Mesendoderm (in vitro differentiated cells): ENCODE results near the gene SLAMF9.

ENCODE experiments used
- DNase-seq: peaks from one replicate; pipeline ENCODE4 v3.0.0; 2013
- H2AK5ac ChIP-seq: 2 replicates; pipeline ENCODE4 v1.6.1; 2013; ENCODE audit warnings: low read length, inconsistent platforms
- H2BK120ac ChIP-seq: 2 replicates; pipeline ENCODE4 v1.6.1; 2013; ENCODE audit warnings: low read depth, mild to moderate bottlenecking, low read length, moderate library complexity, mixed read lengths
- H2BK15ac ChIP-seq: replicated peaks from 2 replicates; pipeline ENCODE4 v1.6.1; 2013; ENCODE audit warnings: low read depth, mild to moderate bottlenecking, moderate library complexity
- H2BK5ac ChIP-seq: 2 replicates; pipeline ENCODE4 v1.6.1; 2013; ENCODE audit warnings: low read length, inconsistent platforms
- H3K18ac ChIP-seq: 2 replicates; pipeline ENCODE4 v1.6.1; 2013; ENCODE audit warnings: mild to moderate bottlenecking, low read length, mixed read lengths
- H3K23ac ChIP-seq: one replicate; pipeline ENCODE4 v1.6.1; 2013; ENCODE audit warnings: low read length
- H3K27ac ChIP-seq: 2 replicates; pipeline ENCODE4 v1.5.1; 2013; ENCODE audit warnings: low read depth, mild to moderate bottlenecking, inconsistent platforms, low read length, moderate library complexity
- H3K27me3 ChIP-seq: 2 replicates; pipeline ENCODE4 v1.6.1; 2013; ENCODE audit warnings: low read length, control low read depth, mild to moderate bottlenecking, inconsistent platforms; ENCODE audit not compliant: insufficient read depth, poor library complexity
- H3K36me3 ChIP-seq: 2 replicates; pipeline ENCODE4 v1.6.1; 2013; ENCODE audit warnings: low read length, inconsistent platforms; ENCODE audit not compliant: control insufficient read depth, insufficient read depth
- H3K4ac ChIP-seq: one replicate; pipeline ENCODE4 v1.6.1; 2013; ENCODE audit warnings: low read depth, mild to moderate bottlenecking, low read length, moderate library complexity
- H3K4me1 ChIP-seq: 2 replicates; pipeline ENCODE4 v1.6.1; 2013; ENCODE audit warnings: low read depth, low read length, inconsistent platforms; ENCODE audit not compliant: control insufficient read depth
- H3K4me2 ChIP-seq: 2 replicates; pipeline ENCODE4 v1.6.1; 2013; ENCODE audit warnings: low read length
- H3K4me3 ChIP-seq: 2 replicates; pipeline ENCODE4 v1.5.1; 2013; ENCODE audit warnings: mild to moderate bottlenecking, low read length
- H3K56ac ChIP-seq: one replicate; pipeline ENCODE4 v1.6.1; 2013; ENCODE audit warnings: low read length
- H3K79me1 ChIP-seq: 2 replicates; pipeline ENCODE4 v1.6.1; 2013; ENCODE audit warnings: low read length, inconsistent platforms
- H3K79me2 ChIP-seq: 2 replicates; pipeline ENCODE4 v1.6.1; 2013; ENCODE audit warnings: mild to moderate bottlenecking, low read length; ENCODE audit not compliant: control insufficient read depth, insufficient read depth
- H3K9ac ChIP-seq: 2 replicates; pipeline ENCODE4 v1.6.1; 2013; ENCODE audit warnings: low read length, inconsistent platforms
- H4K5ac ChIP-seq: one replicate; pipeline ENCODE4 v1.6.1; 2013; ENCODE audit warnings: low read length
- H4K8ac ChIP-seq: one replicate; pipeline ENCODE4 v1.6.1; 2013; ENCODE audit warnings: low read depth, mild to moderate bottlenecking, control low read depth, low read length, moderate library complexity
- WGBS: extraction: QIAGEN DNeasy Blood & Tissue Kit; methylation state at CpG from one replicate; pipeline ENCODE4 v1.1.7; 2013; ENCODE audit warnings: low lambda C conversion rate, missing lambda C conversion rate; ENCODE audit not compliant: insufficient coverage; ENCODE audit errors: extremely low coverage; 5-methylcytosine and 5-hydroxymethylcytosine counted together

The SLAMF9 gene

DNA sequence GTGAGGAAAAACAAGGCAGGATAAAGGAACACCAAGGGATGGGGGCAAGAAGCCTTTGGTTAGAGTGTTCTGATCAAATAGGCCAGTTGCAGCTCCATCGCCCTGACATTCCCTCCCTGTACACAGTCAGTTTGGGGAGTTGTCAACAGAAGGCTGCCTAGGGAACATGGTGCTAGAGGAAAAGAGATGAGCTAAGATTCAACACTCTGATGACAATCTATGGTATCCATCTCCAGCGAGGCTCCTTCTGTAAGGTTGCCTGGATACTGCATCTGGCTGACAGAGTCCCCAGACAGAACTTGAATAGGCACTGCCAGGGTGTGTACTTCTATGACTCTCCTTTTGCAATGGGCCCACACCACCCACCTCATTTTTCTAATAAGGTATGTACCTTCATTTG is 11.2 kb upstream of the SLAMF9 start:
- WGBS = no CpG with 5 or more reads among the region's 2 CpGs
- H2BK15ac ChIP-seq = no peak overlapping the region
- no peak overlapping the region for H4K8ac ChIP-seq
- no peak overlapping the region for H3K27ac ChIP-seq
- H3K27me3 ChIP-seq = no peaks in the 10 kb centered on the region
- no peak for DNase-seq
- H3K79me1 ChIP-seq = no peaks in the 10 kb centered on the region
- H3K4me2 ChIP-seq = no peak overlapping the region
- H3K23ac ChIP-seq = no peak overlapping the region
- no peak overlapping the region for H2AK5ac ChIP-seq
- H3K4ac ChIP-seq = no peak overlapping the region
- no peaks in the 10 kb centered on the region for H3K36me3 ChIP-seq
- H3K4me1 ChIP-seq = no peaks in the 10 kb centered on the region
- H3K9ac ChIP-seq = no peak overlapping the region
- no peaks in the 10 kb centered on the region for H3K79me2 ChIP-seq
- no peak overlapping the region for H3K18ac ChIP-seq
- H2BK5ac ChIP-seq = no peak overlapping the region
- H3K4me3 ChIP-seq = no peak overlapping the region
- no peak overlapping the region for H4K5ac ChIP-seq
- H2BK120ac ChIP-seq = no peak overlapping the region
- H3K56ac ChIP-seq = no peak overlapping the region

DNA sequence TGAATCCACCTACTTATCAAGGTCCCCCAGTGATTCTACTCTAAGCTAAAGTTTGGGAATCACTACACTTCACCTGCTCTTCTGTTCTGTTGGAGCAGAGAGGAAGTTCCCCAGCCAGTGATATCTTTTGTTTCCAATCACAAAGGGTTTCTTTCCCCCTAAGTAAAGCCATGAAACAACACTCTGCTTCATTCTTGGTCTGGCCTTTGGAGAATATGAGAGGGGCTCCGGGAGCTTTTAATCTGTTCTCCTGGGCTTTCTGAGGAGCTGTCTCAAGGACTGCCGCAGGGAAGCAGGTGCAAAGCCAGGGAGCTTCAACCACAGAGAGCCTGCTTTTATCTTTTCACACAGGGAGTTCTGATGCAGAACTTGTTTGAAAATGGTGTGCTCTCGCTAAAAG is 10.1 kb upstream of the SLAMF9 start:
- no peak overlapping the region for H2BK120ac ChIP-seq
- H2BK15ac ChIP-seq = no peak overlapping the region
- no peak overlapping the region for H4K5ac ChIP-seq
- no peaks in the 10 kb centered on the region for H3K79me1 ChIP-seq
- no peak overlapping the region for H3K9ac ChIP-seq
- H3K56ac ChIP-seq = no peak overlapping the region
- H3K4me2 ChIP-seq = no peak overlapping the region
- no CpG with 5 or more reads among the region's 3 CpGs for WGBS
- no peaks in the 10 kb centered on the region for H3K36me3 ChIP-seq
- DNase-seq = no peak
- no peak overlapping the region for H3K23ac ChIP-seq
- H3K4me1 ChIP-seq = peaks cover 2% of the 10 kb centered on the region
- H3K27me3 ChIP-seq = no peaks in the 10 kb centered on the region
- H3K4ac ChIP-seq = no peak overlapping the region
- H4K8ac ChIP-seq = no peak overlapping the region
- no peak overlapping the region for H3K4me3 ChIP-seq
- H3K79me2 ChIP-seq = no peaks in the 10 kb centered on the region
- no peak overlapping the region for H3K18ac ChIP-seq
- H2AK5ac ChIP-seq = no peak overlapping the region
- no peak overlapping the region for H2BK5ac ChIP-seq
- no peak overlapping the region for H3K27ac ChIP-seq

DNA sequence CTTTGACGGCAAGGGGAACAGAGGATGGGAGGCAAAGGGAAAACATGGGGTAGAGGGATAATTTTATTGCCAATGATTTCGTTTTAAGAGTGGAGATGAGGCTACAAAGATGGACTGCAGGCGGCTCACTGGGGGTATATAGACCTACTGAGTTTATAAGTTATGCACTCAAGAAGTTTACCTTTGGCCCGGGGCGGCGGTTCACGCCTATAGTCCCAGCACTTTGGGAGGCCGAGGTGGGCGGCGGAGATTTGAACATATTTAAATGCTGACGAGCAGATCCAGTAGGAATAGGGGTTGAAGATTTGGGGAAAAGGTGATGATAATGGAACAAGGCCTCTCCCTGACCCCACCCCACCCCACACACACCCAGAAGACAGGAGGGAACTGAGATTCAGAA is 8.1 kb upstream of the SLAMF9 start:
- Histone ChIP-seq H3K18ac (no peak overlapping the region), H3K4me1 (peaks cover 2% of the 10 kb centered on the region), H3K9ac (no peak overlapping the region), H2BK15ac (no peak overlapping the region), H3K4me2 (no peak overlapping the region), H3K4me3 (no peak overlapping the region), H3K36me3 (no peaks in the 10 kb centered on the region), H2BK120ac (no peak overlapping the region), H3K79me1 (no peaks in the 10 kb centered on the region), H3K56ac (no peak overlapping the region), H3K23ac (no peak overlapping the region), H2AK5ac (no peak overlapping the region), H4K5ac (no peak overlapping the region), H3K79me2 (no peaks in the 10 kb centered on the region), H2BK5ac (no peak overlapping the region), H3K4ac (no peak overlapping the region), H3K27ac (no peak overlapping the region), H3K27me3 (no peaks in the 10 kb centered on the region), H4K8ac (no peak overlapping the region)
- DNase-seq = no peak
- no CpG with 5 or more reads among the region's 11 CpGs for WGBS

DNA sequence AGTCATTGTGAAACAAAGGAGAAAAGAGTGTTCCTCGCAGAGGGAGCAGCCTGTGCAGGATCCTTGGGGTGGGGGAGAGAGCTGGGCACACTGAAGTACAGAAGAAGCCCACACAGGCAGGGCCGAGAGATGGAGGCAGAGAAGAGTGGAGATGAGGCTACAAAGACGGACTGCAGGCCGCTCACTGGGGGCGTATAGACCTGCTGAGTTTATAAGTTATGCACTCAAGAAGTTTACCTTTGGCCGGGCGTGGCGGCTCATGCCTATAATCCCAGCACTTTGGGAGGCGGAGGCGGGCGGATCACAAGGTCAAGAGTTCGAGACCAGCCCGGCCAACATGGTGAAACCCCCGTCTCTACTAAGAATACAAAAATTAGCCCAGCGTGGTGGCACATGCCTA is 7.6 kb upstream of the SLAMF9 start:
- WGBS = no CpG with 5 or more reads among the region's 15 CpGs
- no peak overlapping the region for H4K5ac ChIP-seq
- H3K27ac ChIP-seq = no peak overlapping the region
- H3K79me1 ChIP-seq = no peaks in the 10 kb centered on the region
- H3K23ac ChIP-seq = no peak overlapping the region
- no peak overlapping the region for H3K9ac ChIP-seq
- peaks cover 2% of the 10 kb centered on the region for H3K4me1 ChIP-seq
- no peak overlapping the region for H2BK15ac ChIP-seq
- no peak overlapping the region for H3K4me3 ChIP-seq
- DNase-seq = no peak
- H3K18ac ChIP-seq = no peak overlapping the region
- H4K8ac ChIP-seq = no peak overlapping the region
- H2BK5ac ChIP-seq = no peak overlapping the region
- no peak overlapping the region for H2AK5ac ChIP-seq
- no peak overlapping the region for H3K4me2 ChIP-seq
- H3K27me3 ChIP-seq = no peaks in the 10 kb centered on the region
- no peak overlapping the region for H3K56ac ChIP-seq
- H2BK120ac ChIP-seq = no peak overlapping the region
- no peaks in the 10 kb centered on the region for H3K79me2 ChIP-seq
- H3K36me3 ChIP-seq = no peaks in the 10 kb centered on the region
- H3K4ac ChIP-seq = no peak overlapping the region

DNA sequence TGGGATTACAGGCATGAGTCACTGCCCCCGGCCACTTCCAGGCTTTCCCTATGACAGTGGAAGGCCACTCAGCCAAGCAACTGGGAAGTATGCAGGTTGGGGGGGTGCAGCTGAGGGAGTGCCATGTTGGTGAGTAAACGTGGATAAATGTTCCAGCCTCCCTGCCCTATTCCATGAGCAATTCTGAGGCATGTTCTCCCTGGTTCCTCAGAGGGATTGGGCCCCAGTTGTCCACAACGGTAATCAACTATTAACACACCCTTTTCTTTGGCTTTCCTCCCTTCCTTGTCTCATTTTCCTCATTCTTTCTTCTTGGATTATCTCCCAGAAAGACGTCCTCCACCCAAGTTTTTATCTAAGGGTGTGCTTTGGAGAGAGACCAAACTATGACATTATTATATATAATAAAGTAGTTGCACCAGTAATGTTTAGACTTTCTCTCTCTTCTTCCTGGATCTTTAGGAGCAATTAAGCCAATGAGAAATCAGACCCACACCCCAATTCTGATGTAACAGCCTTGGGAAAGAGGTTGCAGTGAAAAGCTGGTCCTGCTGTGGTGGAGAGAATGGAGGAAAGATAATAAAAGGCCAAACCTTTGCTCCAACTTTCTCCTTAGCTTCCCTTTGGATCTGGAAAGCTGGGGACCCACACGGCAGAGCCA is 6.8 kb upstream of the SLAMF9 start:
- Histone ChIP-seq H2BK5ac (no peak overlapping the region), H3K27ac (no peak overlapping the region), H2BK15ac (no peak overlapping the region), H3K27me3 (no peaks in the 10 kb centered on the region), H4K8ac (no peak overlapping the region), H3K4me1 (peaks cover 2% of the 10 kb centered on the region), H3K23ac (no peak overlapping the region), H3K79me2 (no peaks in the 10 kb centered on the region), H3K4ac (no peak overlapping the region), H3K56ac (no peak overlapping the region), H2BK120ac (no peak overlapping the region), H3K36me3 (no peaks in the 10 kb centered on the region), H3K4me2 (no peak overlapping the region), H2AK5ac (no peak overlapping the region), H3K18ac (no peak overlapping the region), H3K4me3 (no peak overlapping the region), H4K5ac (no peak overlapping the region), H3K9ac (no peak overlapping the region), H3K79me1 (no peaks in the 10 kb centered on the region)
- WGBS = no CpG with 5 or more reads among the region's 5 CpGs
- no peak for DNase-seq

DNA sequence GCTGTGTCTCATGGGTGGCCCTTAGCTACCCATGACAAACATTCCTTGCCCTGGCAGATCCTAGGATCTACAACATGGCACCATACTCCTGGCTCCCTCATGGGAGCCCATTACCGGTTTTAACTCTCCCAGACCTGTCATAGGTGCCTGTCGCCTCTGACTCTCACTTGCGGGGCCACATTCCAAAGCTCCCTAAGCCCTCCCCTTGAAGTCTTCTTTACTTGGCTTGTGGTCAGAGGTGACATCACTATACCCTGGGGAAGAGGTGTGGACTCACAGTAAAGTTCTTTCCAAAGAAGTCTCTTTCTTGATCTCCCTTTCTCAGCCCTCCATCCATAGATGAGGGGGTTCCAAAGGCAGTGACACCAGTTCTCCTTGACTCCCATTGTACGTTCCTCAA is 5.4 kb upstream of the SLAMF9 start:
- no peak overlapping the region for H4K5ac ChIP-seq
- H3K79me2 ChIP-seq = no peaks in the 10 kb centered on the region
- H3K36me3 ChIP-seq = no peaks in the 10 kb centered on the region
- DNase-seq = peak; percentile 87
- no peak overlapping the region for H3K27ac ChIP-seq
- H3K4me3 ChIP-seq = no peak overlapping the region
- H2BK15ac ChIP-seq = no peak overlapping the region
- H2BK120ac ChIP-seq = no peak overlapping the region
- H3K9ac ChIP-seq = no peak overlapping the region
- no peaks in the 10 kb centered on the region for H3K27me3 ChIP-seq
- H4K8ac ChIP-seq = no peak overlapping the region
- H3K18ac ChIP-seq = no peak overlapping the region
- no peak overlapping the region for H2BK5ac ChIP-seq
- no peak overlapping the region for H3K4ac ChIP-seq
- WGBS = no CpG with 5 or more reads among the region's 4 CpGs
- peaks cover 2% of the 10 kb centered on the region for H3K4me1 ChIP-seq
- H3K23ac ChIP-seq = no peak overlapping the region
- H3K56ac ChIP-seq = no peak overlapping the region
- no peak overlapping the region for H2AK5ac ChIP-seq
- H3K79me1 ChIP-seq = no peaks in the 10 kb centered on the region
- H3K4me2 ChIP-seq = no peak overlapping the region
